SW480 (cell line): Measurements from ENCODE around the gene MARK4.

Experiments
- DNase-seq: peaks from one replicate; pipeline ENCODE4 v3.0.0-alpha.2; 2016; ENCODE audit warnings: low spot score

MARK4 gene

DNA sequence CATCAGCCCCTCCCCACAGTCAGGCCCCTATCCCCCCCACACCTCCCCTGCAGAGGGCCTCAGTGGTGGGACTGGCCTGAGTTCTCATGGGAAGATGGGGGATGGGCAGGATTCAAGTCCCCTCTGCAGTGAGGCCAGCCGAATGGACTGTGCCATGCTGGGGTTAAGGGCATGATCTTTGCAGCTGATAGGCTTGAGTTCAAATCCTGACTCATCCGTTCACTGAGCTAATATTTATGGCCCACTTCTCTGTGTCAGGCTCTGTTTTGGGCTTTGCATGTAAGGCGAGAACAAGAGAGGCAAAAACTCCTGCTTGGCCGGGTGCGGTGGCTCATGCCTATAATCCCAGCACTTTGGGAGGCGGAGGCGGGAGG, 20.7 kb downstream of the MARK4 start:
- DNase-seq, result no peak

DNA sequence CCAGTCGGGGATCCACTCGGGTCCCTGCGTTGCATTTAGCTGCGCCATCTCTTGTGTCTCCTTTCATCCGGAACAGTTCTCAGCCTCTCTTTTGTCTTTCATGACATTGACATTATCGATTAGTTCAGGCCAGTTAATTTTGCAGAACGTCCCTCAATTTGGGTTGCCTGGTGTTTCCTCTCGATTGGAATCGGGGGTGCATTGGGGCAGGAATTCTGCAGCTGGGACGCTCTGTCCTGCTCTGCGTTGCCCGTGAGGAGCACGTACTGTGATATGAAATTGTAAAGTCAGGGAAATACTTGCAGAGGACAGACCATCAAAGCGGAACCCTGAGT, 22.4 kb downstream of the MARK4 start:
- DNase-seq, result no peak

GRCh38 chr19:45275370-45275971, 24.4 kb downstream of the MARK4 start:
- no peak for DNase-seq

- DNase-seq, result no peak
Observed at GRCh38 chr19:45276284-45276687, 25.2 kb downstream of the MARK4 start.

- DNase-seq, result no peak
Observed at GRCh38 chr19:45278087-45278486, 27.0 kb downstream of the MARK4 start.

GRCh38 chr19:45279587-45280192, 28.6 kb downstream of the MARK4 start:
- no peak for DNase-seq

- DNase-seq, result no peak
Observed at GRCh38 chr19:45280471-45280961, 29.4 kb downstream of the MARK4 start.

DNA sequence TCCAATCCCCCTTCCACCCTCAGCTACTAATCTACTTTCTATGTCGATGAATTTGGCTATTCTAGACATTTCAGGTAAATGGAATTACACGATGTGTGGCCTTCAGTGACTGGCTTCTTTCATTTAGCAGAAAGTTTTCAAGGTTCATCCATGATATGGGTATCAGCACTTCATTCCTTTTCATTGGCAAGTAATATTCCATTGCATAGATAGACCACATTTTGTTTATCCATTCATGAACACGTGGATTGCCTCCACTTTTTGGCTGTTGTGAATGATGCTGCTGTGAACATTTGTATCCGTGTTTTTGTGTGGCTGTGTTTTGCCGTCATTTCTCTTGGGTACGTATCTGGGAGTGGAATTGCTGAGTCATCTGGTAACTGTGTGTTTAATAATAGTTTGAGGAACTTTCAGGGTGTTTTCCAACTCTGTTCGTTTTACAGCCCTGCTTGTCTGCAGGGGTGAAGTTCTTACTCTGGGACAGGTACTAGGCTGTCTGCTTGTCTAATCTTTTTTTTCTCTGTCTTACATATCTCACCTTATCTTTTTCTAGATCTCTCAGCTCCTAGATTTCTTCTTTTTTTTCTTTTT, 32.5 kb downstream of the MARK4 start:
- DNase-seq, result no peak

DNA sequence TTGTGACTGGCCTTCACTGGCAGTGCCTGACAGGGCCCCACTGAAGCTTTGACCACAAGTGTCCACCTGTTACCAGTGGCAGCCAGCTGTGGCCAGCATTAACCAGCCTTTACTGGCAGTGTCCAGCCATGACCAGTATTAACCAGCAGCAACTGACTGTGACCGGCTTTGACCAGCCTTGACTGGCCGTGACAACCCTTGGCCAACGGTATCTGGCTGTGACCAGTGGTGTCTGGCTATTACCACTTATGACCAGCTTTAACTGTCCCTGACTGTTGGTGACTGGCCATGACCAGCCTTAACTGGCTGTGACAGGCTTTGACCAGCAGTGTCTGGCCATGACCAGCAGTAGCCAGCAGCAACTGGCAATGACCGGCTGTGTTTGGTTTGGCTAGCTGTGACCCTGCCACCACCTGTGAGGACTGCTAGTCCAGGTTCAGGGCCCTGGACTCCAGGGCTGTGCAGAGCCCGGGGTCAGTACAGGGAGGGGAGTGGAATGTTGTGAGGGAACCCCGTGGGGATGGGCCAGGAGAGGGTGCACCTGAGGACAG, 39.4 kb downstream of the MARK4 start:
- no peak for DNase-seq

DNA sequence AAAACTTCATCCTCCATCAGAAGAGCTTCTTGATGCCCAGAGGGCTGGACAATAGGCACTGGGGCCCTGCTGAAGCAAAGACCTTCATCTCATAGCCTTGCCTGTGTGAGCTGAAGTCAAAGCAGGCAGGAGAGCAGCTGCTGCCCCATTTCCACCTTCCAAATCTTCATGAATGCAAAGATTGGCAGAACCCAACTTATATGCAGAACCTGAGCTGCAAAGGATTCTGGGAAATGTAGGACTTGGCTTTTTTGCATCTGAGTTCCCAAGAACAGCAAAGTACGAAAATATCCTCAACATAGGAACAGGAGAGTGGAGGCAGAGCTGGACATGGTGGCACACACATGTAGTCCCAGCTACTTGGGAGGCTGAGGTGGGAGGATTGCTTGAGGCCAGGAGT, 40.8 kb downstream of the MARK4 start:
- no peak for DNase-seq

DNA sequence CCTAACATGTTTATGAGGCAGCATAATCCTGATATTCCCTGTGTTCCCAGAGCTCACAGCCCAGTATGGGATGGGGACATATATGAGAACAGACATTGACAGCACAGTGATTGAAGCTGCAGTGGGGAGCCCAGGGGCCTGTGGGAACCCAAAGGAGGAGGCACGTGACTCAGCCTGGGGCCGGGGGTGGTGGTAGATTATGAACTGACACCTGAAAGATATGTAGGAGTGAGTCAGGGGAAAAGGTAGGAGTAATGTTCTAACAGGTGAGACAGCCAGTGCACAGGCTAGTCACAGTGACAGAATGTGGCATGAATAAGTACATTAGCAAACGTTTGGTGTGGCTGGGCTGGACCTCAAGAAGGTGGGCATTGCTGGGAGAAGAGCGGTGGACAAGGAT, 42.6 kb downstream of the MARK4 start:
- no peak for DNase-seq

GRCh38 chr19:45294291-45295029, 43.4 kb downstream of the MARK4 start:
- no peak for DNase-seq

DNA sequence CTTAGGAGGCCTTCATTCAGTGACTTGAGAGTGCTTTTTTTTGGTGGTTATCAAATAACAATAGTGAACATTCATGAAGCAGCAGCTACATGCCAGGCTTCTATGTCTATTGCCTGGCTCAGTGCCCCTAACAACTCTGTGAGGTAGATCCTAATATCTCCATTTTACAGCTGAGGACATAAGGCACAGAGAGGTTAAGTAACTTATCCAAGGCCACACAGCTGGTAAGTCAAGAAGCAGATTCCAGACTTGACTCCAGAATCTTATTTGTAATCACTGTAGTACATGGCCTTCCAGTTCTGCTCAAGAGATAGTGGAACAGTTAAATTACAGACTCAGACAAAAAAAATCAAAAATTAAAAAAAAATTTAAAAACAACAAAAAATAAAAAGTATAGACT, 44.8 kb downstream of the MARK4 start:
- DNase-seq, result no peak

- DNase-seq, result no peak
Observed at GRCh38 chr19:45296355-45296754, 45.3 kb downstream of the MARK4 start.

DNA sequence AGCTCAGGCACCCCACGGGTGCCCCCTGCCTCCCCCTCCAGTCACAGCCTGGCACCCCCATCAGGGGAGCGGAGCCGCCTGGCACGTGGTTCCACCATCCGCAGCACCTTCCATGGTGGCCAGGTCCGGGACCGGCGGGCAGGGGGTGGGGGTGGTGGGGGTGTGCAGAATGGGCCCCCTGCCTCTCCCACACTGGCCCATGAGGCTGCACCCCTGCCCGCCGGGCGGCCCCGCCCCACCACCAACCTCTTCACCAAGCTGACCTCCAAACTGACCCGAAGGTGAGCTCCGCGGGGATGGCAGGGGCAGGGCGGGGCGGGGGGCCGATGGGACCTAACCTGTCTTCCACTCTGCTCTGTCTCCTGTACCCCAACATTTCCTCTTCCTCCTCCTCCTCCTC, 46.6 kb downstream of the MARK4 start:
- no peak for DNase-seq

DNA sequence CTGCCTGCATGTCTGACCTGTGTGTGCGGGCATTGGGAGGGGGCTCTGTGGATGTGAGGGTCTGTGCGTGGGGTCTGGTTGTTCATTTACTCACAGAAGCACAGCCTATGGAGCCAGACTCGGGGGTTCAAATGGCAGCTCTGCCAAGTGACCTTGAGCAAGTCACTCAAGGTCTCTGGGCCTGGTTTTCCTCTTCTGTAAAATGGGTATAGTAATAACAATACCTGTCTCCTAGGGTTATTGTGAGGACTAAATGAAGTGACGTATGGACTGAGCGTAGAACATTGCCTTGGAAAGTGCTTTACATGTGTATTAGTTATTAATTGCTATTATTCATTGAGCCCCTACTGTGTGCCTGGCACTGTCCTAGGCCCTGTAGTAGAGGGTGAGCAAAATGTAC, 47.2 kb downstream of the MARK4 start:
- DNase-seq, result no peak

DNA sequence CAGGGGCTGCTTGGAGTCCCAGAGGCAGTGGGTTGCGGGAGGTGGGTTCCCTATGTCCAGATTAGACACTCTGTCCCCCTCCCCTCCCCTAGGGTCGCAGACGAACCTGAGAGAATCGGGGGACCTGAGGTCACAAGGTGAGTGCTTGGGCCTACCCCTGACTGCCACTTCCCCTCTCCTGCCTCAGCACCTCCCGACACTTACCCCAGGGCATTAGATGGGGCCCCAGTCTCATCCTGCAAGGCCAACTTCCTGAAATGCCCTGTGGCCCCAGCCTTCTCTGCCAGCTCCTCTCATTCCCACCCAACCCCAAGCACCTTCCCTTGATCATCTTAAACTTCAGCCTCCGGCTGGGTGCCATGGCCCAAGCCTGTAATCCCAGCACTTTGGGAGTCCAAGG, 48.6 kb downstream of the MARK4 start:
- DNase-seq, result no peak

GRCh38 chr19:45302416-45302815, 51.3 kb downstream of the MARK4 start:
- no peak for DNase-seq

GRCh38 chr19:45303269-45304060, 52.4 kb downstream of the MARK4 start:
- DNase-seq, result no peak

- no peak for DNase-seq
Observed at GRCh38 chr19:45304141-45304926, 53.3 kb downstream of the MARK4 start.

DNA sequence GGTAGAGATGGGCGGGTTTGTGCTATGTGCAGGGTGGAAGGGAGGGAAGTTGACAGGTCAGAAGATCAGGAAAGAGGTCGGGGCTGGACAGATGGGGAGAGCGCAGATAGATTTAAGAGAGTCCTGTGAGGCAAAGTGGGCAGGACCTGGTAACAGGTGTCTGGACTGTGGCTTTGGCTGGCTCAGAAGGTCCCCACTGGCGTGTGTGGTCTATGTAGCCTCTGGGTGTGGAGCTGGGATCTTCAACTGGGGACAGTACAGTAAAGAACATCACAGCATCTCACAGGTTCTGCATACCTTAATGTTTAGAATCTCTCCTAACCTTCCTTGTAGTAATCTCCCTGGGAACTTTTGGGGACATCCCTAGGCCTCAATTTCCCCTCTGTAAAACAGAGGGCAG, 53.9 kb downstream of the MARK4 start:
- no peak for DNase-seq
